Liver (tissue), 9 donors: ENCODE data around the gene TACR1. TPM values are rescaled to one million over a fixed set of nuclear protein-coding genes. Genes with fewer than 3 reads are reported as not detected.

Experiments
- DNase-seq: peaks from one replicate; pipeline ENCODE4 v3.0.0-alpha.2; 2017; ENCODE audit warnings: low spot score
- H3K27ac ChIP-seq, 2 donors: one replicate each; pipeline ENCODE4 v1.7.0; 2013; ENCODE audit warnings: inconsistent platforms in 2 of 2, low read length in 2 of 2, control low read depth in 1 of 2, low read depth in 1 of 2, mild to moderate bottlenecking in 1 of 2
- H3K27me3 ChIP-seq, 4 donors: one replicate each; pipeline versions ENCODE4 v1.6.1 to v1.7.0; 2013; ENCODE audit warnings: low read length in 3 of 4, inconsistent platforms in 1 of 4, mild to moderate bottlenecking in 1 of 4, moderate library complexity in 1 of 4; ENCODE audit not compliant: control insufficient read depth in 4 of 4, insufficient read depth in 4 of 4
- H3K36me3 ChIP-seq, 4 donors: one replicate each; pipeline versions ENCODE4 v1.6.1 to v1.7.0; 2013; ENCODE audit warnings: low read length in 3 of 4, mild to moderate bottlenecking in 3 of 4, low read depth in 1 of 4, moderate library complexity in 1 of 4; ENCODE audit not compliant: control insufficient read depth in 4 of 4, insufficient read depth in 3 of 4
- H3K4me1 ChIP-seq, 4 donors: one replicate each; pipeline versions ENCODE4 v1.6.1 to v1.7.0; 2013; ENCODE audit warnings: low read length in 3 of 4, mild to moderate bottlenecking in 3 of 4, moderate library complexity in 1 of 4; ENCODE audit not compliant: control insufficient read depth in 4 of 4, insufficient read depth in 4 of 4
- H3K4me3 ChIP-seq, 3 donors: one replicate each; pipeline versions ENCODE4 v1.6.1 to v1.7.0; 2013; ENCODE audit warnings: low read length in 3 of 3, control low read depth in 1 of 3, low read depth in 1 of 3, mild to moderate bottlenecking in 1 of 3
- H3K9ac ChIP-seq, 2 donors: one replicate each; pipeline ENCODE4 v1.7.0; 2013; ENCODE audit warnings: low read length in 2 of 2, mild to moderate bottlenecking in 2 of 2, moderate library complexity in 2 of 2, control low read depth in 1 of 2, low read depth in 1 of 2
- H3K9me3 ChIP-seq, 4 donors: one replicate each; pipeline versions ENCODE4 v1.6.1 to v1.7.0; 2013; ENCODE audit warnings: low read length in 3 of 4; ENCODE audit not compliant: control insufficient read depth in 4 of 4
- HNF4A ChIP-seq, 2 donors: conservative IDR thresholded peaks; 2 replicates each; pipeline ENCODE4 v1.6.1; 2016; ENCODE audit warnings: antibody characterized with exemption in 2 of 2, mild to moderate bottlenecking in 2 of 2
- HNF4G ChIP-seq: IDR thresholded peaks from 2 replicates; pipeline ENCODE4 v1.6.1; 2016; ENCODE audit warnings: antibody characterized with exemption
- NR2F2 ChIP-seq: IDR thresholded peaks from 2 replicates; pipeline ENCODE4 v1.6.1; 2016; ENCODE audit warnings: antibody characterized with exemption
- RXRA ChIP-seq, 2 donors: IDR thresholded peaks; 2 replicates each; pipeline ENCODE4 v1.6.1; 2017 to 2018; ENCODE audit warnings: antibody characterized with exemption in 2 of 2, mild to moderate bottlenecking in 1 of 2
- SP1 ChIP-seq: IDR thresholded peaks from 2 replicates; pipeline ENCODE4 v1.6.1; 2018; ENCODE audit warnings: antibody characterized with exemption, mild to moderate bottlenecking
- YY1 ChIP-seq: IDR thresholded peaks from 2 replicates; pipeline ENCODE4 v1.6.1; 2016; ENCODE audit warnings: antibody characterized with exemption, mild to moderate bottlenecking
- WGBS: extraction: QIAGEN DNeasy Blood & Tissue Kit; methylation state at CpG from one replicate; pipeline ENCODE4 v1.1.7; 2013; 5-methylcytosine and 5-hydroxymethylcytosine counted together
- polyA plus RNA-seq, 2 donors: library from polyadenylated mRNA; stranded (reverse) in 1 of 2; unstranded in 1 of 2; fragments of 200-250 nt in 1 of 2; fragments of >200 nt in 1 of 2; fragmentation: Nextera tagmentation in 1 of 2; extraction: Ambion mirVana in 1 of 2; gene quantifications; one replicate each; pipeline versions ENCODE4 v1.2.1 to v1.2.3, GENCODE V29; 2013 to 2015
- total RNA-seq, 2 donors: library from RNA; depleted of rRNA; stranded (reverse); fragments of >200 nt; gene quantifications; one replicate each; pipeline ENCODE4 v1.2.3, GENCODE V29; 2014
- TF ChIP-seq, protein P1 (sequence below): IDR thresholded peaks from 2 replicates; pipeline ENCODE4 v1.6.1; 2016; ENCODE audit warnings: antibody characterized with exemption, mild to moderate bottlenecking
- TF ChIP-seq, protein P2 (sequence below): IDR thresholded peaks from 2 replicates; pipeline ENCODE4 v1.6.1; 2016; ENCODE audit warnings: antibody characterized with exemption
- donor health status: healthy.
- donor health status: healthy.
- donor health status: healthy.
- donor health status: healthy.
- donor health status: healthy.

The TACR1 gene
- total and polyA plus RNA-seq, 4 donors = 0.02 to 0.84 (median 0.14) TPM; not detected in 1

DNA sequence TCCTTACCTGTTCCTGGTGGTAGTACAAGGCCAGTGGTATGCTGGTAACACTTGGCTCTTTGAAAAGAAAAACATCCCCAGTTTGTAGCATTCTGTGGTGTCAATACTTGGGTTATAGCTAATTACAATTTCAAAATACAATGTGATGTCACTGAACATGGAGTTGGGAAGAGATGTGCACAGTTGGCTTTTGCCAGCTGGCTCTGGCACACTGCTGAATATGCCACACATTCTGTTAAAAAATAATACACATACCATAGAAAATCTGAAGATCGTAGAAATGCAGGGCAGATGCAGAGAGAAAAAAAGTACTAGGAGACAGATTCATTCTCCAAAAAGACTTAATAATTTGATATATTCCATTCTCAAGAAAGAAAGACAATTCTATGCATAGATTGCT, 101.5 kb downstream of the TACR1 start:
- Histone ChIP-seq H3K9me3 (peaks cover 0 to 4% (median under 1%) of the 10 kb centered on the region in 4 donors), H3K27me3 (no peaks in the 10 kb centered on the region), H3K27ac (no peak overlapping the region), H3K9ac (no peak overlapping the region), H3K36me3 (no peaks in the 10 kb centered on the region), H3K4me3 (no peak overlapping the region), H3K4me1 (no peaks in the 10 kb centered on the region)
- TF ChIP-seq RXRA (IDR thresholded peaks at IDR 0.05) = no peak
- TF ChIP-seq, protein P1, sequence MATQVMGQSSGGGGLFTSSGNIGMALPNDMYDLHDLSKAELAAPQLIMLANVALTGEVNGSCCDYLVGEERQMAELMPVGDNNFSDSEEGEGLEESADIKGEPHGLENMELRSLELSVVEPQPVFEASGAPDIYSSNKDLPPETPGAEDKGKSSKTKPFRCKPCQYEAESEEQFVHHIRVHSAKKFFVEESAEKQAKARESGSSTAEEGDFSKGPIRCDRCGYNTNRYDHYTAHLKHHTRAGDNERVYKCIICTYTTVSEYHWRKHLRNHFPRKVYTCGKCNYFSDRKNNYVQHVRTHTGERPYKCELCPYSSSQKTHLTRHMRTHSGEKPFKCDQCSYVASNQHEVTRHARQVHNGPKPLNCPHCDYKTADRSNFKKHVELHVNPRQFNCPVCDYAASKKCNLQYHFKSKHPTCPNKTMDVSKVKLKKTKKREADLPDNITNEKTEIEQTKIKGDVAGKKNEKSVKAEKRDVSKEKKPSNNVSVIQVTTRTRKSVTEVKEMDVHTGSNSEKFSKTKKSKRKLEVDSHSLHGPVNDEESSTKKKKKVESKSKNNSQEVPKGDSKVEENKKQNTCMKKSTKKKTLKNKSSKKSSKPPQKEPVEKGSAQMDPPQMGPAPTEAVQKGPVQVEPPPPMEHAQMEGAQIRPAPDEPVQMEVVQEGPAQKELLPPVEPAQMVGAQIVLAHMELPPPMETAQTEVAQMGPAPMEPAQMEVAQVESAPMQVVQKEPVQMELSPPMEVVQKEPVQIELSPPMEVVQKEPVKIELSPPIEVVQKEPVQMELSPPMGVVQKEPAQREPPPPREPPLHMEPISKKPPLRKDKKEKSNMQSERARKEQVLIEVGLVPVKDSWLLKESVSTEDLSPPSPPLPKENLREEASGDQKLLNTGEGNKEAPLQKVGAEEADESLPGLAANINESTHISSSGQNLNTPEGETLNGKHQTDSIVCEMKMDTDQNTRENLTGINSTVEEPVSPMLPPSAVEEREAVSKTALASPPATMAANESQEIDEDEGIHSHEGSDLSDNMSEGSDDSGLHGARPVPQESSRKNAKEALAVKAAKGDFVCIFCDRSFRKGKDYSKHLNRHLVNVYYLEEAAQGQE = no peak
- TF ChIP-seq HNF4A (conservative IDR thresholded peaks at IDR 0.05) = no peak
- no peak for DNase-seq
- WGBS = 89% methylated on average over 1 of the region's 1 CpG

DNA sequence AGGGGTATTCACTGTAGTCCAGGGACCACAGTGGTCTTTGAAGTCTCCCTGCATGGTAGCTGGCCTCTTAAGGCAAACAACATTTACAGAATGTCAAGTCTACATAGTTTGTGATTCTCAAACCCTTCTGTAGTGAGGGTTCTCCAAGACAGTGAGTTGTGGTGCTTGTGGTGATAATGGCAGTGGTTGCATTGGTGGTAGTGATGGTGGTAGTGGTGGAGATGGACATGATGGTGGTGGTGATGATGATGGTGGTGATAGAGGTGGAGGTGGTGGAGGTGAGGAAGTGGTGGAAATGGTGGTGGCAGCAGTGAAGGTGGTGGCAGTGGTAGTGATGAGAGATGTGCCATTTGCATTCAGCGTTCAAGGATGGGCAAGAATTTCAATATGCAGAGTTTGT, 104.9 kb downstream of the TACR1 start:
- WGBS = 98% methylated on average over 1 of the region's 1 CpG
- DNase-seq = no peak
- no peaks in the 10 kb centered on the region for H3K27me3 ChIP-seq
- H3K4me1 ChIP-seq = no peaks in the 10 kb centered on the region
- no peak overlapping the region for H3K27ac ChIP-seq
- TF ChIP-seq NR2F2 = no peak
- TF ChIP-seq, protein P2, sequence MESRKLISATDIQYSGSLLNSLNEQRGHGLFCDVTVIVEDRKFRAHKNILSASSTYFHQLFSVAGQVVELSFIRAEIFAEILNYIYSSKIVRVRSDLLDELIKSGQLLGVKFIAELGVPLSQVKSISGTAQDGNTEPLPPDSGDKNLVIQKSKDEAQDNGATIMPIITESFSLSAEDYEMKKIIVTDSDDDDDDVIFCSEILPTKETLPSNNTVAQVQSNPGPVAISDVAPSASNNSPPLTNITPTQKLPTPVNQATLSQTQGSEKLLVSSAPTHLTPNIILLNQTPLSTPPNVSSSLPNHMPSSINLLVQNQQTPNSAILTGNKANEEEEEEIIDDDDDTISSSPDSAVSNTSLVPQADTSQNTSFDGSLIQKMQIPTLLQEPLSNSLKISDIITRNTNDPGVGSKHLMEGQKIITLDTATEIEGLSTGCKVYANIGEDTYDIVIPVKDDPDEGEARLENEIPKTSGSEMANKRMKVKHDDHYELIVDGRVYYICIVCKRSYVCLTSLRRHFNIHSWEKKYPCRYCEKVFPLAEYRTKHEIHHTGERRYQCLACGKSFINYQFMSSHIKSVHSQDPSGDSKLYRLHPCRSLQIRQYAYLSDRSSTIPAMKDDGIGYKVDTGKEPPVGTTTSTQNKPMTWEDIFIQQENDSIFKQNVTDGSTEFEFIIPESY = no peak
- TF ChIP-seq RXRA (IDR thresholded peaks at IDR 0.05) = no peak
- TF ChIP-seq HNF4A (conservative IDR thresholded peaks at IDR 0.05) = no peak
- TF ChIP-seq, protein P1 = no peak
- TF ChIP-seq HNF4G = no peak
- no peak for TF ChIP-seq YY1
- TF ChIP-seq SP1 = no peak
- H3K9ac ChIP-seq = no peak overlapping the region
- H3K9me3 ChIP-seq = no peaks in the 10 kb centered on the region
- no peaks in the 10 kb centered on the region for H3K36me3 ChIP-seq
- H3K4me3 ChIP-seq = no peak overlapping the region
